ENCODE results near the gene CSTPP1. TPM values are rescaled to one million over a fixed set of nuclear protein-coding genes. Genes with fewer than 3 reads are reported as not detected.

CSTPP1 gene
- total RNA-seq, 1 donor from 2014 or later = 39.1 TPM

GRCh38 chr11:47132981-47133380 lies 196.4 kb downstream of the CSTPP1 start:
- no peak for DNase-seq (ENCODE audit: low spot score)

- DNase-seq (ENCODE audit: low spot score) = no peak
These were observed 199.8 kb downstream of the CSTPP1 start for GRCh38 chr11:47136327-47136726.

GRCh38 chr11:47136921-47137320 lies 200.4 kb downstream of the CSTPP1 start:
- DNase-seq (ENCODE audit: low spot score) = no peak

GRCh38 chr11:47137476-47137875 lies 200.9 kb downstream of the CSTPP1 start:
- no peak for DNase-seq (ENCODE audit: low spot score)

GRCh38 chr11:47139878-47140277 lies 203.3 kb downstream of the CSTPP1 start:
- DNase-seq (ENCODE audit: low spot score) = no peak

DNA sequence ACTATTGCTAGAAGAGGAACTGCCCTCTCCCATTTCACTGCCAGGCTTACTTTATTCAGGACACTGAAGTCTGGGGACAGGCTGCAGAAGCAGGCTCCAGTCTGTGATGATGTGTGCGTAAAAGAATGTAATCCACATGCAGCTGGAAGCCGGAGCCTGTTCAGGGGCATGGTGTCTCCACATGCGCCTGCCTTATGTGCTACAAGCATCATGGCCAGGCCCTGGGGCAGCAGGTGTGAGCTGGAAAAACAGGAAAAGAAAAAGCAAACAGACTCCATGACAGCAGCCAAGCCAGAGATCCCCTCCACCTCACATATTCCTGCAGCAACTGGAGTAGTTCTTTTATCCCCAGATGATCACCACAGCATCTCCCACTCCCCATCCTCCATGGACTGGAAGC lies 206.8 kb downstream of the CSTPP1 start:
- peak; percentile 65 for DNase-seq (ENCODE audit: low spot score)

DNA sequence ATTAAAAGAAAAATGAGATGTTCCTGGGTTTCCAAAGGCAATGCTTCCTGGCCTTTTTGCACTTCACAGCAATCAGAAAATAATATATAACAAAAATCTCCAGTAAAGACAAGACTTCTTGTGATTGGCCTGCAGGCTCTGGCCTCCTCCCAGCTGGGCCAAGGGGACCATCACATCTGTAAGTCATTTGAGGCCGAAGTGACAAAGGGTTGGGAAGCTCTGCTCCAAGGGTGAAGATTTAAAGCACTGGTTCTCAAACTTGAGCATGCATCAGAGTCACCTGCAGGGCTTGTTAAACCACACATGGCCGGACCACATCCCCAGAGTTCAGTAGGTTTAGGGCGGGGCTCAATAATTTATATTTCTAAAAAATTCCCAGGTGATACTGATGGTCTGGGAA lies 208.0 kb downstream of the CSTPP1 start:
- DNase-seq (ENCODE audit: low spot score) = no peak

GRCh38 chr11:47147250-47147649 lies 210.7 kb downstream of the CSTPP1 start:
- DNase-seq (ENCODE audit: low spot score) = no peak

DNA sequence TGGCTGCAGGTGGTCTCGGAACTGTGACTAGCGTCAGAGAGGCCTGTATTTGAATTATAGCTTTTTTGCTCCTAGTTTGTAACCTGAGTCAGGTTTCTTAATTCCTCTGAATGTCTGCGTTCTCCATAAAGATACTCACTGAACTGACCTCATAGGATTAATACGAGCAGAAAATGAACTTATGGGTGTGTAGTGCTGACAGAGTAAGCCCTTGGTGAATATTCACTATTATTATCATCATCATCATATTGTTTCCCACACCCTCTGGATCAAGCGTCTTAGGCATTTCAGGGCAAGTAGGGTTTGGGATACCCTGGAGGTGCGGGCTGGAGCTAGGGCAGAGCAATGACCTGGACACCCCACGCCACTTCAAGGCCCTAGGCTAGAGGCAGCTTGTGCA lies 211.1 kb downstream of the CSTPP1 start:
- no peak for DNase-seq (ENCODE audit: low spot score)

- DNase-seq (ENCODE audit: low spot score) = no peak
These were observed 211.7 kb downstream of the CSTPP1 start for GRCh38 chr11:47148270-47148669.

- peak; percentile 33 for DNase-seq (ENCODE audit: low spot score)
These were observed 212.5 kb downstream of the CSTPP1 start for GRCh38 chr11:47148903-47149531.

GRCh38 chr11:47149782-47150181 lies 213.2 kb downstream of the CSTPP1 start:
- no peak for DNase-seq (ENCODE audit: low spot score)

GRCh38 chr11:47152126-47152952 lies 215.8 kb downstream of the CSTPP1 start:
- DNase-seq (ENCODE audit: low spot score) = no peak

- peak; percentile 78 for DNase-seq (ENCODE audit: low spot score)
These were observed 216.7 kb downstream of the CSTPP1 start for GRCh38 chr11:47152953-47153950.

GRCh38 chr11:47154616-47155570 lies 218.3 kb downstream of the CSTPP1 start:
- no peak for DNase-seq (ENCODE audit: low spot score)

DNA sequence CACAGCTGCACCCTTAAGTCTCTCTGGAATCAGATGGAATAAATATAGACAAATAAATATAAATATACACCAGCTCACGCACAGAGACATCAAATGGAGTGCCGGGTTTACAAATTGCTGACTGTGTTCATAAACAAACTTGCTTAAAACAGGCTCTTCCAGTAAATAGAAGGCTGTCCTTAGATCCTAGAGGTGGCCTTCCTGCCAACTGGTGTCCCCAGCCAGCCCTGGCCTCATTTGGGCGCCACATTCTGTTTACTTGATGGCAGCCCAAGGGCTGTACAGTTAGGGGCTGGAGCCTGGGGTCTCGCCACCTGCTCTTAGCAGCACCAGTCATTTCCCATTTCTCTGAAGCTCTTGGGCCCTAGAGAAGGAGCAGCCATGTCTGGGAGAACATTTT lies 219.3 kb downstream of the CSTPP1 start:
- DNase-seq (ENCODE audit: low spot score) = no peak

GRCh38 chr11:47156333-47156732 lies 219.8 kb downstream of the CSTPP1 start:
- DNase-seq (ENCODE audit: low spot score) = no peak

DNA sequence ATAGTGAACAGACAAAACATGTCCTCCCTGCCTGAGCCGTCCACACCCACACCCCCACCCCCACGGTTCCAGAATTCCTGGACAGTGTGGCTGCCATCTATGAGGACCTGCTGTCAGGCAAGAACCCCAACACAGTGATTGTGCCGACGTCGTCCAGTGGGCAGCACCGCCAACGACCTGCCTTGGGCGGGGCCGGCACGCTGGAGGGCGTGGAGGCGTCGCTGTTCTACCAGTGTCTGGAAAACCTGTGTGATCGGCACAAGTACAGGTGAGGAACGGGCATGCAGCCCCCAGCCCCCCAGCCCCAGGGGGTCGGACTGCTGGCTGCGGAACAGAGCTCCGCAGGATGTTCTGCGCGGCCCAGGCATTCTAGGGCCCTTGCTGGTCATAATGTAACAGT lies 220.4 kb downstream of the CSTPP1 start:
- no peak for DNase-seq (ENCODE audit: low spot score)

DNA sequence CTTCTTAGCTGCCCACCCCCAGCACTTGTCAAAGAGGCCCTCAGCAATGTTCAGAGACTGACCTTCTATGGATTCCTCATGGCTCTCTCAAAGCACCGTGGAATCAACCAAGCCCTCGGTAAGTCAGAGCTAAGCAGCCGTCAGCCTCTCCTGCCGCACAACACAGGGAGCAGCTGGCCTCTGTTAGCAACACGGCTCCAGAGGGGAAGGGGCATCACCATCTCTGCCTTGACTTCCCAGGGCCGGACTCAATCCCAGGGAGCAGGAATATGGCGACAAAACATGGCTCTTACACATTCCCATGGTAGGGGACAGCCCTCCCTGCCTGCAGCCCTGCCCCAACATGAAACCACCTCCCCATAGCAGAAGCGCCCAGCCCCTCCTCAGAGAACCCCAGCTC lies 221.2 kb downstream of the CSTPP1 start:
- no peak for DNase-seq (ENCODE audit: low spot score)

- DNase-seq (ENCODE audit: low spot score) = no peak
These were observed 221.7 kb downstream of the CSTPP1 start for GRCh38 chr11:47158242-47158641.

DNA sequence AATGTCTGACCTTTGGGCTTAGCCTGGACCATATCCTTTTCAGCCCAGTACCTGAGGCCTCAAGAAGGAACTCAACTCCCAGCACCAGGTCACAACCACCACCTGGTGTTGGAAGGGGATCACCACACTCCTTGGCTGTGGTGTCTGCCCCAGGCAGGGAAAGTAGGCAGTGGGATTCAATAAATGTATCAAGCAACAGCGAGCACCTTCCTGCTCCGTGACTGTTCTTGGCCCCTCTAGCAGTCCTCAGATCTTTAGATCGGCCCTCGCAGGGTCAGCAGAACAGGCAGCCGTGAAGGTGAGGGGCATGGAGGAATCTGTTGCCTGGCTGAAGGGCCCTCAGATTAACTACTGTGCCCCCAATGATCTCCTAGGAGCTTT lies 224.2 kb downstream of the CSTPP1 start:
- no peak for DNase-seq (ENCODE audit: low spot score)

All from mucosa of gallbladder (tissue), 1 donor.